Neural crest cell (in vitro differentiated cells): ENCODE results near the gene GJA9. TPM values are rescaled to one million over a fixed set of nuclear protein-coding genes. Genes with fewer than 3 reads are reported as not detected.

Experiments used
- DNase-seq: peaks from one replicate; pipeline ENCODE4 v3.0.0; 2021; ENCODE audit warnings: low read depth, mixed read lengths, low spot score
- H3K27ac Mint-ChIP-seq: one replicate; pipeline ENCODE4 v1.8.0; 2021; ENCODE audit warnings: mild to moderate bottlenecking, mixed read lengths; ENCODE audit not compliant: unreplicated experiment
- H3K27me3 Mint-ChIP-seq: 2 replicates; pipeline ENCODE4 v1.8.0; 2021; ENCODE audit warnings: low read depth, mild to moderate bottlenecking, mixed read lengths
- H3K36me3 Mint-ChIP-seq: 2 replicates; pipeline ENCODE4 v1.8.0; 2021; ENCODE audit warnings: low read depth, mild to moderate bottlenecking, mixed read lengths
- H3K4me1 Mint-ChIP-seq: 2 replicates; pipeline ENCODE4 v1.8.0; 2021; ENCODE audit warnings: mixed read lengths
- H3K4me3 Mint-ChIP-seq: one replicate; pipeline ENCODE4 v1.8.0; 2021; ENCODE audit warnings: mild to moderate bottlenecking, mixed read lengths
- H3K9me3 Mint-ChIP-seq: 2 replicates; pipeline ENCODE4 v1.8.0; 2021; ENCODE audit warnings: mixed read lengths
- total RNA-seq: library from RNA; stranded (reverse); gene quantifications from 2 replicates; pipeline ENCODE4 v1.2.1, GENCODE V29; 2021
- TF ChIP-seq, protein P1 (sequence below): fragments of 200-600 bp; sonication (generic); conservative IDR thresholded peaks from 2 replicates; pipeline ENCODE4 v1.5.0; 2021; ENCODE audit warnings: antibody characterized with exemption, mild to moderate bottlenecking

The GJA9 gene
- total RNA-seq, 1 donor from 2014 or later, result not detected

DNA sequence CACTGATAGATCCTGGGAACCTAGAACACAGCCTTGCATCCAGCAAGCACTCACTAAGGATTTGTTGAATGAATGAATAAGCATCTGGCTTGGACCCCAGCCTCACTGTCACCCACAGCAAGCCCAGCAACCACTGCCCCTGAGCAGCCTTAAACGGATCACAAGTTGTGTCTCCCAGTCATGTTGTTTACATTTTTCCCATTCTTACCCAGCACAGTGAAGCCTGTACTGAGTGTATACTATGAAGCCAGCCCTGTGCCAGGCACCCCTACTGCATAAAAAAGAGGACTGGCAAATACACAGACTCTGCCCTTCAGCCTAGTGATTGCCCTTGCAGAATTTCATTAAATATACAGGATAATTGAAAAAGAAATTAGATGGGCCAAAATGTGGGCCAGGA lies 52.0 kb downstream of the GJA9 start:
- Mint-ChIP-seq H3K4me3 (no peak overlapping the region), H3K4me1 (peaks cover 12% of the 10 kb centered on the region)
- TF ChIP-seq, protein P1, sequence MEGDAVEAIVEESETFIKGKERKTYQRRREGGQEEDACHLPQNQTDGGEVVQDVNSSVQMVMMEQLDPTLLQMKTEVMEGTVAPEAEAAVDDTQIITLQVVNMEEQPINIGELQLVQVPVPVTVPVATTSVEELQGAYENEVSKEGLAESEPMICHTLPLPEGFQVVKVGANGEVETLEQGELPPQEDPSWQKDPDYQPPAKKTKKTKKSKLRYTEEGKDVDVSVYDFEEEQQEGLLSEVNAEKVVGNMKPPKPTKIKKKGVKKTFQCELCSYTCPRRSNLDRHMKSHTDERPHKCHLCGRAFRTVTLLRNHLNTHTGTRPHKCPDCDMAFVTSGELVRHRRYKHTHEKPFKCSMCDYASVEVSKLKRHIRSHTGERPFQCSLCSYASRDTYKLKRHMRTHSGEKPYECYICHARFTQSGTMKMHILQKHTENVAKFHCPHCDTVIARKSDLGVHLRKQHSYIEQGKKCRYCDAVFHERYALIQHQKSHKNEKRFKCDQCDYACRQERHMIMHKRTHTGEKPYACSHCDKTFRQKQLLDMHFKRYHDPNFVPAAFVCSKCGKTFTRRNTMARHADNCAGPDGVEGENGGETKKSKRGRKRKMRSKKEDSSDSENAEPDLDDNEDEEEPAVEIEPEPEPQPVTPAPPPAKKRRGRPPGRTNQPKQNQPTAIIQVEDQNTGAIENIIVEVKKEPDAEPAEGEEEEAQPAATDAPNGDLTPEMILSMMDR, result no peak

DNA sequence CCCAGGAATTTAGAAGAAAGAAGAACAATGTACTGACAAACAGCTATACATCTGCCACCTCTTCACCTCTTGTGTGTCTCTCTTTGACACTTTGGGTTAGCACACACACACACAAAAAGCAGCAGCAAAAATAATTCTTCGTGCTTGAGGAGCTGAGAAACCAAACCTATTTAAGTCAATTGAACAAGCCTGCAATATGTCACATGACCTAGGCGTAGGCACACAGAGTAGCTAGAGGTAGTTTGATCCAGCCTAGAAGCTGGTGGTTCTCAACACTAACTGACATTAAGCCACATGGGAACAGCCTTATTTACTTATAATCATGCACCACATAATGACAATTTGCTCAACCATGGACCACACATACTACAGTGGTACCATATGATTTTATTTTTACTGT lies 54.1 kb downstream of the GJA9 start:
- H3K4me3 Mint-ChIP-seq, result no peak overlapping the region
- TF ChIP-seq, protein P1, result no peak
- no peak for DNase-seq
- no peak overlapping the region for H3K27ac Mint-ChIP-seq
- peaks cover 6% of the 10 kb centered on the region for H3K4me1 Mint-ChIP-seq
- no peaks in the 10 kb centered on the region for H3K36me3 Mint-ChIP-seq
- H3K9me3 Mint-ChIP-seq, result no peaks in the 10 kb centered on the region
- H3K27me3 Mint-ChIP-seq, result no peaks in the 10 kb centered on the region

More for the DNA sequence above, 52.0 kb downstream of the GJA9 start:
- Mint-ChIP-seq H3K27me3 (no peaks in the 10 kb centered on the region), H3K36me3 (no peaks in the 10 kb centered on the region), H3K9me3 (no peaks in the 10 kb centered on the region), H3K27ac (no peak overlapping the region)
- DNase-seq, result no peak

DNA sequence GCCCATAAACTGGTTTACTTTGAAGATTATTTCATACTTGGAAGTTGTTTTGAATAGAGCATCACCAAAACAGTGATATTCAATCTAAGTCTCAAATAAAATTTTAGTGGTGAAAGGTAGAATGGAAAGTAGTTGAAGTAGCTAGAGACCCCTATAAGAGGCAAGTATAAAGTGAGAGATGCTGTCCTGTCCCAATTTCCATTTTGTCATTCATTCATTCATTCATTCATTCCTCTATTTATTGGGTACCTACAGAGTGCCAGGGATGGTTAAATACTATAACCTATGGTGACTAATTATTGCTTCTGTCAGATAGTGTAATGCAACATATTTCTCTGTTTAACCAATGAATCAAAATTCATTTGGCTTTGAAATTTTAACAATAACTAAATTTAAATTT lies 54.5 kb downstream of the GJA9 start:
- TF ChIP-seq, protein P1, result no peak
- no peak overlapping the region for H3K4me3 Mint-ChIP-seq
- no peak for DNase-seq
- no peak overlapping the region for H3K27ac Mint-ChIP-seq
- H3K4me1 Mint-ChIP-seq, result peaks cover 6% of the 10 kb centered on the region
- H3K9me3 Mint-ChIP-seq, result no peaks in the 10 kb centered on the region
- no peaks in the 10 kb centered on the region for H3K36me3 Mint-ChIP-seq
- peaks cover 4% of the 10 kb centered on the region for H3K27me3 Mint-ChIP-seq

DNA sequence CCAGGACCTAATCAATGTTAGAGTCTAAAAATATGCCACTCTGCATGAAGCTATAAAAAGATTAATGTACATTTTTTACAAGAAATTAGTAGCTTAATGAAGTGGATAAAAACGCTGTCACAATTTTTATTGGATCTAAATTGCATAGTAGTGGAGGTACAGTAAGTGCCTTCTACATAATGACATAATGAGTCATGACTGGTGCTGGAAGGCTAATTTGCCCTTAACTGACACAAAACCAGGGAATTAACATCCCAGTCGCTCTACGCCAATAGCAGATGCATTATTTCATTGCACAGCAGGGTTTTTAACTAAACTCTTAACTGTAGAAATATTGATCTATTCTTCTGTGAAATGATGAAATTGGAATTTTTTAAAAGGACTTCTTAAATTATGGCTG lies 55.1 kb downstream of the GJA9 start:
- no peak overlapping the region for H3K4me3 Mint-ChIP-seq
- no peak overlapping the region for H3K27ac Mint-ChIP-seq
- no peaks in the 10 kb centered on the region for H3K9me3 Mint-ChIP-seq
- no peaks in the 10 kb centered on the region for H3K36me3 Mint-ChIP-seq
- H3K27me3 Mint-ChIP-seq, result peaks cover 4% of the 10 kb centered on the region
- peaks cover 6% of the 10 kb centered on the region for H3K4me1 Mint-ChIP-seq
- DNase-seq, result no peak
- TF ChIP-seq, protein P1, result no peak

Other genes starting within 250 kb of the GJA9 start
- gene RRAGC, start 21.8 kb downstream of the GJA9 start, total RNA-seq, result 21.0 and 24.1 TPM in 2 replicates
- gene MYCBP, start 8.2 kb downstream of the GJA9 start, total RNA-seq, result 15.0 and 20.7 TPM in 2 replicates
- gene RHBDL2, start 60.2 kb upstream of the GJA9 start, total RNA-seq, result not detected in 2 replicates
- 93.3 and 97.9 TPM in 2 replicates for gene AKIRIN1, start 109.7 kb upstream of the GJA9 start, total RNA-seq
- 237 and 256 TPM in 2 replicates for gene NDUFS5, start 144.8 kb upstream of the GJA9 start, total RNA-seq